GM21825 (cell line): ENCODE data around the gene SEC14L1.

ENCODE experiments used
- ATAC-seq: cut with Tn5 transposase; IDR thresholded peaks from one replicate; pipeline ENCODE4 v1.9.1; 2021; ENCODE audit warnings: mild to moderate bottlenecking, moderate library complexity; ENCODE audit not compliant: unreplicated experiment

Gene SEC14L1

DNA sequence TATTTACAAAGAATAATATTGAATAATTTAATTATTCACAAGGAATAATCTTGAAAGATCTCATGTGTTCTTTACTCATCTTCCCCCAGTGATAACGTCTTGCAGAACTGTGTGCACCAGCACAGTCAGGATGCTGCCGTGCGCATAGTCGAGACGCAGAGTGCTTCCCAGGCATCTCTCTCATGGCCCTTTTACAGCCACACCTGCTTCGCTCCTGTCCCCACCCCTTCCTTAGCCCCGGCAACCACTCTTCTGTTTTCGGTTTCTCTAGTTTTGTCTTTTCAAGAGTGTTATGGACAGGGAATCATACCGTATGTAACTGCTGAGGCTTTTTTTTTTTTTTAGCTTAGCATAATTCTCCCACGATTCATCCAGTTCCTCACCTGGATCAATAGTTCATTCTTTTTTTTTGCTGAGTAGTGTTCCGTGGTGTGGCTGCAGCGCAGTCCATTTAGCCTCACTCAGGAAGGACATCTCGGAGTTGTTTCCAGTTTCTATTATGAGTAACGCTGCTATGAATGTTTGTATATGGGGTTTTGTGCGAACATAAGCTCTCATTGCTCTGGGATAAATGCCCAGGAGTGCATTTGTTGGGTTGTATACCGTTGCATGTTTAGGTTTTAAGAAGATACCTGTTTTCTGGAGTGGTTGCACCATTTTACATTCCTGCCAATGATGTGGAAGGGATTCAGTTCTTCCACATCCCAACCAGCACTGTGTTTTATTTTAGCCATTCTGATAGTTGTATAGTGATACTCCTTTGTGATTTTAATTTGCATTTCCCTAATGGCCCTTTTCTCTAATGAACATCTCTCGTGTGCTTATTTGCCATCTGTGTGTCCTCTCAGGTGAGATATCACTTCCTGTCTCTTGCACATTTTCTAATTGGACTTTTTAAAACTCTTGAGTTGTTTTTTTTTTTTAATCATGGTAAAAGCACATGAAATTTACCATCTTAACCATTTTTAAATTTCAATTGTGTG, 47.6 kb downstream of the SEC14L1 start:
- no peak for ATAC-seq

- peak; percentile 68 for ATAC-seq
Measured at GRCh38 chr17:77189148-77189547, 48.4 kb downstream of the SEC14L1 start.

GRCh38 chr17:77190576-77190975, 49.8 kb downstream of the SEC14L1 start:
- ATAC-seq = no peak

DNA sequence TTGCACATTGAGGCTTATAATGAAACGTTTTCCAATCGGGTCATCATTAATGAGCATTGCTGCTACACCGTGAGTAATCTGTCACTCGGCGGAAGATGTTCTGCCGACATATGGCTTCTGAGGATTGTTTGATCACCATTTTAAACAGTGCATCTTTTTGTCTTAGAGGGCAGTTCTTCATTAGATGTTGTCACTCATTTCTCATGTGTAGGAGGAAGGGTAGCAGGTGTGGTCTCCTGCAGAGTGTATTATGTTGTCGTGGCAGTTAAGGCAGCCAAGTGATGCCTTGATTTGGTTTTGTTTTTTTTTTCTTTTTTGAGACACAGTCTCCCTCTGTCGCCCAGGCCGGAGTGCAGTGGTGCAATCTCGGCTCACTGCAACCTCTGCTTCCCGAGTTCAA, 50.5 kb downstream of the SEC14L1 start:
- ATAC-seq = no peak

DNA sequence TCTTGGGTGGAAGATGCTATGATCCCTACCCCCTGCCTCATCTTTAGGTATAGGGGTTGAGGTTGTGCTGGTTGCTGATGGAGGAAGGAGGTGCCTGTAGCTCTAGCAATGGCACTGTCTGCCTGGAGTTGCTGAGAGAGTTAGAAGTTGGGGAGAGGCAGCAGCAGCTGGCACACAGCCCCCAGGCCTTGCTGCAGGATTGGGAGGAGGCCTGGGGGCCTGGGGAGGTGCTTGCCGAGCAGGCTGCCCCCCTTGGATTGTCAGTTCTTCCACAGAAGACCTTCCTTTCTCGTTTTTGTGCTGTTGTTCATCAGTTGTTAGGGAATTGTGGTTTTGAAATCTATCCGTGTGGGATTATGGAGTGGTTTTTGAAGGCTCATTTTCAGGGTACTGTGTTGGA, 52.9 kb downstream of the SEC14L1 start:
- ATAC-seq = no peak

DNA sequence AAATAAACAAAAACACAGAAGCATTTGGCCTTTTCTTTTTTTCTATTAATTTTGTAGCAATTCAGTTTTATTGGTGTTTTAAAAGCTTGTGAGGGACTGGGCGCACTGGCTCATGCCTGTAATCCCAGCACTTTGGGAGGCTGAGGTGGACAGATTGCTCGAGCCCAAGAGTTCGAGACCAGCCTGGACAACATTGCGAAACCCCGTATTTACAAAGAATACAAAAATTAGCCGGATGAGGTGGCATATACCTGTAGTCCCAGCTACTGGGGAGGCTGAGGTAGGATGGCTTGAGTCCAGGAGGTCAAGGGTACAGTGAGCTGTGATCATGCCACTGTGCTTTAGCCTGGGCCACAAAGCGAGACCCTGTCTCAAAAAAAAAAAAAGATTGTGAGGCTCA, 53.4 kb downstream of the SEC14L1 start:
- ATAC-seq = no peak

DNA sequence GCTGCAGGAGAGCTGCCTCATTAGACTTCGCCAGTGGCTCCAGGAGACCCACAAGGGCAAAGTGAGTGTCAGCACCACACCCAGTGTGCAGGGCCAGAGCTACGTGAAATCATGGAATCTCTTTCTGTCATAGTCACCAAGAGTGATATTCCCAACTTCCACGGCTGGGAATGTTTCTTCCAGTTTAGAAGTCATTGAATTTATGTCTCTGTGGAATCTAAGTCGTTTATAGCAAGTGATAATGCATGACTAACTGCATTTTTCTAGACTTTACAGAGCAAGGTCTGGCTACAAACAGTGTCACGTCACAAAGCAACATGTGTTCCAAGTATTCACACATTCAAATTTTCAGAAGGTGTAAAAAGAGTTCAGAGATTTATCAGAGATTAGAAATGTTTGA, 55.5 kb downstream of the SEC14L1 start:
- no peak for ATAC-seq

DNA sequence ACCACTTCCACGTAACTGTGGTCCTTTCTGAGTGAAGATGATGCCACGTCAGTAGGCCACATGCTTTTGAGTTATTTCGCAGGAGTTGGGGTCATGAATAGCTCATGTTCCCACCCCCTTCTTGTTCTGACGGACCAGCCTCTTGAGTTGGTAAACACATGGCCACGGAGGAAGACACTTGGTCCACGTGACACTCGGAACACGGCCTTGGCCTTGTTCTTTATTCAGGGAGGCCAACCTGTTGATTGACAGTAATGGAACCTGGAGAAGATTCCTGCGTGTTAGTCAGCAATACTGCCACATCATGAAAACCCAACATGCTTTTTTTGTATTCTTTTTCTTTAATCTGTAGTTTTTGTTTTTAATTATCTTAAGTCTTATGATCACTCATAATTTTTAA, 56.3 kb downstream of the SEC14L1 start:
- no peak for ATAC-seq

DNA sequence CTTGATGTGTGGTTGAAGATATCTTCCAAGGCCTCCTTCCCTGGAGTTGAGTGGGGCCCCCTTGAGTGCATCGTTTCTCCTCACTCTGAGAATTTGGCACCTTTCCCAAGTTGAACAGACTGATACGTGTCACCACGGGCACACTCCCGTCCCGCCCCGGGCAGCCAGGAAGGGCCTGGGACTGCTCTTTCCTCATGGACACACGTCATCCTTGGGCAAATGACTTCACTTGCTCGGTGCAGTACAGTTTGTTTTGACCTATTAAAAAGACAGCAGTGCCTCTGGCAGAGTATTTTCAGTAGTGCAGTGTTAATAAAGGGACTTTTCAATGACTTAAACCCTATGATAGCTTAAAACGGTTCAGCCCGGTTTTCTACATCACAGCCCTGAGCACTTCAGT, 59.9 kb downstream of the SEC14L1 start:
- no peak for ATAC-seq

DNA sequence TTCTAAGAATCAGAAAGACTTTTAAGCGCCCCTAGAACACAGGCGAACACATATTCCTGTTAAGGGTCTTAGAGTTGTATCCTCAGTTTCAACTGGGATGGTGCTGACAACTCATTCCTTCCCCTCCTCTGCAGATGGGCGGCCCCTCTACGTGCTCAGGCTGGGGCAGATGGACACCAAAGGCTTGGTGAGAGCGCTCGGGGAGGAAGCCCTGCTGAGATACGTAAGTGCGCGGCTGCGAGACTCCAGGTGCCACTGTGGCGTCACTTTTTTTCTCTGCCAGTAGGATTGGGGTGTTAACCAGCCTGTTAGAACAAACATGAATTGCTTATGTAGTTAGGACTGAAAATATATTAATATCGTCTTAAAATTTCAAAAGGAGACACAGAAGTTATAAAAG, 62.7 kb downstream of the SEC14L1 start:
- no peak for ATAC-seq

GRCh38 chr17:77203846-77204245, 63.1 kb downstream of the SEC14L1 start:
- no peak for ATAC-seq

- ATAC-seq = no peak
Measured at GRCh38 chr17:77204536-77204935, 63.8 kb downstream of the SEC14L1 start.

DNA sequence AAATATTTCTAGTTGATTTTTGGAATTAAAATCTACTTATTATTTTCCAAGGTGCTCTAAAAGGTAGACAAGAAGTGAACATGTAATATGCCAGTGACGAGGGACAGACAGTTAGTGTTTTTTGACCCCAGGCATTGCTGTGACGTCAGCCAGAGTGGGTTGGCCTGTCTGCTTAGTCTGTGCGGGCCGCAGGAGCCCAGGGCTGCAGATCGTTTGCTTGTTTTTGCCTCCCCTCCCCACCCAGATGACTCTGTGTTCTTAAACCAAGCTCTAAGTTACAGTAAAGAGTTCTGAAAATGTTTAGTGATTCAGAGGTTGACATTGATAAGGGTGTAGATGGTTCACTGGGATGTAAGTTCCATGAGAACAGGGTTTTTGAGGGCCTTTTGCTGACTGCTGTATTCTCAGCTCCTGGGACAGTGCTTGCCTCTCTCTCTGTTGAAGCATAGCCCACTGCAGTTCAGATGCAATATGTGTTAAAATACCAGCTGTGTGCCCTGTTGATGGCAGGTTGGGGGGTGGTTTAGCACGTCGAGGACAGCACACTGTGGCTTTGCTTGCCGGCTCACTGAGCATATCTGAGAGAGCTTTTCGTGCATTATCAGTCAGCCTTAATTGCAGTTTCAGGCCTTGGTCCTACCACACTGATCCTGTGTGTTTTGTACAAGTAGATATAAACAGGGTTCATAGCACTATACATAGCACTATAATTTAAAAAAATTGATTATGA, 64.8 kb downstream of the SEC14L1 start:
- no peak for ATAC-seq

DNA sequence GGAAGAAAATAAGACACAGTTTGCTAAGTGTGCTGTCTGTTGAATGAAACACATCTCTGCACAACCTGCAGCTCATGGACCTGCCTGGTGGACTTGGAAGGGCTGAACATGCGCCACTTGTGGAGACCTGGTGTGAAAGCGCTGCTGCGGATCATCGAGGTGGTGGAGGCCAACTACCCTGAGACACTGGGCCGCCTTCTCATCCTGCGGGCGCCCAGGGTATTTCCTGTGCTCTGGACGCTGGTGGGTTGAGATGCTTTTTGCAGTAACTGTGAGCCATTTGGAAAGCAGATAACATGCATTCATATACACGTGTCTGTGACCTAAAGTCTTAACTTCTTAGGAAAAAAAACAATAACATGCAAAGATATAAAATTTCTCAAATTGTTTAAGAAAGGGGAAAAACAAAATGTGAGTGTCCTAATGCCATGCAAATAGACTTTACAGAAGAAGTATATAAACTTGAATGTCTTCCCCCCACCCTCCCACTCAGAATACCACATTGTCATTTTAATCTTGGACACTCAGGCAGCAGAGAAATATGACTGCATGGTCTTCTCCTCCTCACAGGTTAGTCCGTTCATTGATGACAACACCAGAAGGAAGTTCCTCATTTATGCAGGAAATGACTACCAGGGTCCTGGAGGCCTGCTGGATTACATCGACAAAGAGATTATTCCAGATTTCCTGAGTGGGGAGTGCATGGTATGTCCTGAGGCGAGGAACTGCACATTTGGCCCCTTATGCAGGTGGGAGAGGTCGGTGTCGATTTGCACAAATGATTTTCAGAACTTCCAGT, 65.6 kb downstream of the SEC14L1 start:
- no peak for ATAC-seq

DNA sequence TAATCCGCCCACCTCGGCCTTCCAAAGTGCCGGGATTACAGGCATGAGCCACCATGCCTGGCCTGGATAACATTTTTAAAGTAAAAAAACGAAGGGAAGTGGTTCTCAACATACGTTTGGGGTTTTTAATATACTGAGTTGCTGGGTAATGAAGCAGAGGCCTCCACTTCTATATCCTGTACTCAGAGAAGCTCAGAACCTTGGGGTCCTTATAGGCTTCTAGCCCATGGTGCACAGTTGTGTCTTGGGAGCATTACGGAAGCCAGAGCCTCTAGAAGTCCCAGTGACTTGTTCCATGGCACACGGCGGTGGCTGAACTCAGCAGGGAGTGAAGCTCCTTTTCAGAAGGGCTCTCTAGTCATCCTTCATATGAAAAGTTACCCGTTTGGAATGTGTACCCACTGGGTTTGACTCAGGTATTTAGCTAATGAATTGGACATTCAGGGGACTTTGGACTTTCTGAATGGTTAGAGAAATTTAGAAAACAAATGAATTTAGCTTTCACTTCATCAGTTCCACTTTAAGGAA, 67.0 kb downstream of the SEC14L1 start:
- no peak for ATAC-seq

- ATAC-seq = no peak
Measured at GRCh38 chr17:77208217-77208808, 67.5 kb downstream of the SEC14L1 start.

GRCh38 chr17:77208856-77209255, 68.1 kb downstream of the SEC14L1 start:
- ATAC-seq = no peak

DNA sequence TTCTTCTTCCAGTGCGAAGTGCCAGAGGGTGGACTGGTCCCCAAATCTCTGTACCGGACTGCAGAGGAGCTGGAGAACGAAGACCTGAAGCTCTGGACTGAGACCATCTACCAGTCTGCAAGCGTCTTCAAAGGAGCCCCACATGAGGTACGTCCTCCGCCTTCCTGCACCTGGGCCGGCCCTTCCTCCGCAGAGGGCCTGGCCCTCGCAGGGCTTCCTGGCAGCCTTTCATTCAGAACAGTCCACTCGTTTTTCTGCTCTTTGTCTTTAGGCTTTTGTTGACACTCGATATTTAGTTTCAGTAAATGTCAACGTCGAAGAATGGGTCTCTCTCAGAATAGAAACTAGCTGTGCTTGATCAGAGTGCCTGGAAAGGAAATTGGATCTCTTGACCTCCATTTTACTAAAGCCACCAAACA, 68.6 kb downstream of the SEC14L1 start:
- ATAC-seq = no peak

- no peak for ATAC-seq
Measured at GRCh38 chr17:77210331-77210730, 69.6 kb downstream of the SEC14L1 start.

DNA sequence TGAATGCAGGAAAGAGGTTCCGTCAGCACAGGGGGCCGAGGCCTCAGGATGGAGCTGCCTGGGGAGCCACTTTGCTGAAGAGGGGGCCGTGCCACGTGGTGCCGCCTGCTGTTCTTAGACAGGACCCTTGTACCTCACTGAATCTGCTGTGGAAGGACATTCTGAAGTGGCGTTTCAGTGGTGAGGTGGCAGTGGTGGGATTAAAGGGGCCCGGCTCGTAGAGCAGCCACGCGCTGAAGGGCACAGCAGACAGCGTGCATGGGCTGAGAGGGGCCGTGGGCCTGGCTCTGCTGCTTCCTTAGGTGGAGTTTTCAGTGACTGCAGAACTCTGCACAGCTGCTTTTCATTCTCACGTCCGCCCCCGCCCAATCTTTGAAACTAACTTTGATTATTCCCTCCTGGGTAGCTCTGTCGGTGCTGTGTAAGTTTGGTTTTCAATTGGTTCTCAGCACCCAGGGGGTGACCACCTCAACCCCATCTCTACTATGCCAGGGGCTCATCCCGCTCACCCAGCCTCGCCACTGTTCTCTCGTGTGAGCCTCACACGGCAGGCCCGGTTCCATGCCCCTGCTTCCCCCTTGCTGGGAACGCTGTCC, 70.3 kb downstream of the SEC14L1 start:
- ATAC-seq = no peak
